ENCODE measurements around the gene CYB5B.
"Not testable (repeated sequence)": the region's sequence is repeated elsewhere in the genome, so short reads cannot be mapped to it uniquely, and the experiment has no call there.

Gene CYB5B

DNA sequence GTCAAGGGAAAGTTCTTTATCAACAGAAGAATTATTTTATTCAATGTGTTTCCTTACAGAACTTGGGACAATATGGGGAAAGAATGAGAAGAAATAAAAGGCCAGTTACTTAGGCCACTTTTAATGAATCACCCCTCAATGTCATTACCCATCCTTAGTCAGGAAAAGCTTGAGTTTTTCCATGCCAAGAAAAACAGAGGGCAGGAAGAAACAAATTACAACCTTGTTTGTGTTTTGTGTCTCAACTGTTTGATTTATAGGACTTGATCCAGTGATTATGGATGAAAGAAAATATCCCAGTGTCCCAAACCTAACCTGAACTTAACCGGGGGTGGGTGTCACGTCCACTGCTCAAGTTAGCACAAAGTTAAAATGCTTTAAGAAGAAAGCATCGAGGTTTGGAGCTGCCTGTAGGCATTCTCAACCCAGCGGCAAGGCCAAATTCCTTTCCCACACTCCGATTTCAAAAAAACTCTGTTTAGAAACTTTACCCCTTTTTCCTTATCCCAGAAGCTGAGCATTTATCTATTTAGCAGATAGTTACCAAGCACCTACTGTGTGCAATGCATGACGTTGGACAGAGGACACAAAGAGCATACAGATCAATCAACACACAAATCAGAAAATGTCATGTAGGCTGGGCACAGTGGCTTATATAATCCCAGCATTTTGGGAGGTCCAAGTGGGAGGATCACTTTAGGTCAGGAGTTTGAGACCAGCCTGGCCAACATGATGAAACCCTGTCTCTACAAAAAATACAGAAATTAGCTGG lies 14.0 kb upstream of the CYB5B start:
- DNase-seq, result no peak

DNA sequence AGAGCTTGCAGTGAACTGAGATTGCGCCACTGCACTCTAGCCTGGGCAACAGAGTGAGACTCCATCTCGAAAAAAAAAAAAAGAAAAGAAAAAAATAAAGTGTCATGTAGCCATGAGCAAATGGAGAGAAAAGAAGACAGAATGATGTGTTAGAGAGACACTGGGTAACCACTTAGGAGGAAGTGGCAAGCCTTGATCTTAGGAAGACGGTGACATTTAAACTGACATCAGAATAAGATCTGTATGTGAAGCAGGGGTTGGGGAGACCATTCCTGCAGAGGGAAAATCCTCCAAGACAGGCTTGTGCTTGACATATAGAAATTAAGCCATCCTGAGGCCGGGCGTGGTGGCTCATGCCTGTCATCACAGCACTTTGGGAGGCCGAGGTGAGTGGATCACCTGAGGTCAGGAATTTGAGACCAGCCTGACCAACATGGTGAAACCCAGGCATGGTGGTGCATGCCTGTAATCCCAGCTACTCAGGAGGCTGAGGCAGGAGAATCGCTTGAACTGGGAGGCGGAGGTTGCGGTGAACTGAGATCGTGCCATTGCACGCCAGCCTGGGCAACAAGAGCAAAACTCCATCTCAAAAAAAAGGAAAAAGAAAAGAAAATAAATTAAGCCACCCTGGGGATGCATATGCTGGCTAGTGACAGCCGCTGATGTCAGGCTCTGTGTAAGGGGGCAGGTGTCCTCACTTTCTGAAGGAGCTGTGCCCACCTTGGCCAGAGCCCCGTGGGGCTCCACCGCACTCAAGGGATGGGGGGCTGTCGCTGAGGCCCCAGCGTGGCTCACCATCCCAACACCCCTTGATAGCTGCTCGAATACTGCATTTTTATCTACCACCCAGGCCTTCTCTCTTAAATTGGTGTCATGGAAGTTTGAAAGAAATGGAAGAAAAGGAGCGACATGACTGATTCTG lies 13.1 kb upstream of the CYB5B start:
- peak; percentile 39 for DNase-seq

DNA sequence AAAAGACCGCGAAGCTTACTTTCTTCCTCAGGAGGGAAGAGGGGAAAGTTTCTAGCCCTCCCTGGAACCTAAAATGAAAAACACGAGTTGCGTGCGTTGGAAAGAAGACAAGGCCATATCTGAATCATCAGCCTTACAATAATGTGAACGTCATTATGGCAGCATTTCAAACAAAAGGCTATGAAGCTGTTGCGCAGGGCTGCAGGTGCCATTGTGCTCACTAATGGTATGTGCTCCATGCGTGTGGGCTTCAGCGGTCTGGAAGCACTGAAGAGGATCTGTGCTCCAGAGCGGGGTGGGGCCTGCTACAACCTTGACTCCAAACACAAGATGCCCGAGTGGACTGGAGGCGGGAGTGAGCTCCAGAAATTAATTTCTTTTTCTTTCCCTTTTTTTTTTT lies 12.1 kb upstream of the CYB5B start:
- no peak for DNase-seq

DNA sequence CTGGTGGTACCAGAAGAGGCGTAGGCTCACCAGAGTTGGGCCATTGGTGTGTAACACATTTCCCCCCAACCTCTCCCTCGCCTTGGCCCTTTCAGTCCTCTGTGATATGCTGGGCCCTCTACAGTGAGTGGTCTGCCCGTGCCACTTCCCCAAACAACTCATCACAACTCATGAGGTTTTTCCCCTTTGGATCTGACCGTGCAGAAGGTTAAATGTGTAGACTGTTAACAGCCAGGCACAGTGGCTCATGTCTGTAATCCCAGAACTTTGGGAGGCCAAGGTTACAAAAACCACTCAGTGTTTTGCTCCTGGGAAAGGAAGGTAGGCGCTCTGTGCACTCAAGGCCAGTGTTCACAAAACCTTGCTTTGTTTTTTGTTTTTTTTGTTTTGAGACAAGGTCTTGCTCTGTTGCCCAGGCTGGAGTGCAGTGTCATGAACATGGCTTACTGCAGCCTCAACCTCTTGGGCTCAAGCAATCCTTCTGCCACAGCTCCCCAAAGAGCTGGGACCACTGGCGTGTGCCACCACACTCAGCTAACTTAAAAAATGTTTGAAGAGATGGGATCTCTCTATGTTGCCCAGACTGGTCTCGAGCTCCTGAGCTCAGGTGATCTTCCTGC lies 11.3 kb upstream of the CYB5B start:
- DNase-seq, result no peak

DNA sequence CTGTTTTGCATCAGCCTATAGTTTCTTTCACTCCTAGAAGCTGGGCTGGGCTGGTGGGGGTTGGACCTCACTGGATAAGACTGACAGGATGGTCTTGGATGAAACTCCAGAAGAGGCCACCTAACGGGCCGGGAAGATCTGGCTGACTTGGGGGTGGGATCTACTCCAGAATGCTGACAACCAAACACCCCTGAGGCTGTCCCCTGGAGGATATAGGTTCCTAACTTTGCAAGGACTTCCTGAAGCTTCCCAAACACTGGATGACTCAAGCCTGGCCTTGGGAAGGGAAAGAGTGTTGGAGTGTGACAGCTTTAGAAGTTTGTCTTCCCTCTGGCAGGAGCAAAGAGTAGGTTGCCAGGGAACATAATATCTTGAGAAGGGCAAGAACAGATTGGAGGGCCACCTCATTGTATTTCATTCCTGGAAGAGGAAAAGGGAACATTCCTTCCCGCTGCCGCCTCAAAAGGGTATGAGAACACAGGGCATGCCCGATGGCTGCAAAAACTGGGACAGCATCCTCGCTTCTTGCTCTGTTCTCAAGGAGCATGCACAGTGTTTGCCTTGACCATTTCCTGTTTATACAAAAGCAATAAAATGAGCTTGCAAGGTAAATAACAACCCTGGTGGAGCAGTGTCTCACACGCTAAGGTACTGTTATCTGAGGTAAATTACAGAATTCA lies 6.8 kb upstream of the CYB5B start:
- DNase-seq, result no peak

DNA sequence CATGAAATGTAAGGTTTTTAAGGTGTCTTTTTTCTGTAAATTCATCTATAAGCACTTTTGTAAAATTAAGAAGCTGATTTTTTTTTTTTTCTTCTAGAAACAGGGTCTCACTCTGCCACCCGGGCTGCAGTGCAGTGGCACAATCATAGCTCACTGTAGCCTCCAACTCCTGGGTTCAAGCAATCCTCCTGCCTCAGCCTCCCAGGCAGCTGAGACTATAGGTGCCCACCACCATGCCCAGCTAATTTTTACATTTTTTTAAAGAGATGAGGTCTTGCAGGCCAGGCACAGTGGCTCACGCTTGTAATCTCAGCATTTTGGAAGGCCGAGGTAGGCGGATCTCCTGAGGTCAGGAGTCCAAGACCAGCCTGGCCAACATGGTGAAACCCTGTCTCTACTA lies 4.5 kb upstream of the CYB5B start:
- DNase-seq, result no peak

DNA sequence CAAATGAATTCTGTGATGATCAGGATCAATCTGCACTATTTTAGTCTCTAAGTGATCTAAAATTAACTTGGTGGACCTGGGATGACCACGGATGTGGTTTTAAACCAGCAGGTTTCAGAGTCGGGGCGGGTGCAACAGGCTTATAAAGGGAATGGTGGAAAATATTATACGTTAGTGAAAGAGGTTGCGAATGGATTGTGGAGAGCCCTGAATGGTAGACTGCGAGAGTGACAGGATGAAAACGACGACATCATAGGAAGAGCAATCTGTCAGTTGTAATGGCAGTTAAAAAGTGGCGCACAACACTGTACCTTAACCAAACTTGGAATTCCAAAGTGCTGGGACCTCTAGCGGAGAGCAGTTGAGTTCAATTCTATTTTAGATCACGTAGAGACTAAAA lies 1.2 kb upstream of the CYB5B start:
- DNase-seq, result no peak

DNA sequence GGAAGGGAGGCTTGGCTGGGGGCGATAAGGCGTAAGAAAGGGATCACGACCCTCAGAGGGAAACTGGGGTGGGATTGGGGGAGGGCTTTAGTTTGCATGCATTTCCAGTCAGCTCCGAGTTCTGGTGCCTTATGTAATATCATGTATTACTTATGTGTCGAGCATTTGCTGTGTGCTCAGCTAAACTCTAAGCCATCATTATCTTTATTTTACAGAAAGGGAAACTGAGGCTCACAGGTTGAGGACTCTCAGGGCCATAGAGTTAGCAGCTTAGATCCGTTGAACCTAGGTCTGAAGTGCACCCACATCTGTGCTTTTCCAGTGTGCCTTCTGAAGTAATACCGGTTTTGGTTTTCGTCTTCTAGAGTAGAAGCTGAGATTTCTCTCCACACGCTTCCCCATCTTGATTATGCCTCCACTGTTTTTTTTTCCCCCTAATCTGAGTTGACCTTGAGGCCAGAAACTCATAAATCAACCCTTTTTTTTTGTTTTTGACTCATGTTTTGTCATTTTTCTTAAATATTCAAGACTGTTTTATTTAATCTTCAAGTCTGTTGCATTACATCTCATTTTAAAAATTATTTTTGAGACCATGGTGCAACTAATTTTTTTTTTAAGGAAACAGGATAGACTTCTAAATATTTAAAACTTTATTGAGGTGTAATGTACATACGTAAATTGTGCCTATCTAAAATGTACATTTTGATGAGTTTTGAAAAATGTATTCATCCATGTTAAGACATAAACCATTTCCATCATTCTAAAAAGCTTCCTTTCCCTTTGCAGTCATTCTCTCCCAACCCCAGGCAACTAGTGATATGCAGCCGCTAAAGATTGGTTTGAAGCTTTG lies 741 bp downstream of the CYB5B start:
- DNase-seq, result no peak

DNA sequence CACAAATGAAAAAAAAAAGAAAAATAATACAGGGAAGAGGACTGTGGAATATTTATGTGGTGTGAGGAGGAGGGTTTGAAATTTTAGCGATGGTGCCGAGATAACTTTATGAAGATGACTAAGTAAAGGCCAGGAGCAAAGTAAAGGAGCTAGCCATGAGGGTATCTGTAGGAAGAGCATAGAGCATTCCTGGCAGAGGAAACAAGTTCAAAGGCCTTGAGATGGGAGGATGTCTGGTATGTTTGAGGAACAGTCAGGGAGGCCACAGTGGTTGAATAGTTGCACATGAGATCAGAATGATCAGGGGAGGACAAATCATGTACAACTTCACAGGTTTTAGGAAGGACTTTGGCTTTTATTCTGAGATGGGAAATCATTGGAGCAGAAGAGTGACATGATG lies 4.2 kb downstream of the CYB5B start:
- DNase-seq, result no peak

DNA sequence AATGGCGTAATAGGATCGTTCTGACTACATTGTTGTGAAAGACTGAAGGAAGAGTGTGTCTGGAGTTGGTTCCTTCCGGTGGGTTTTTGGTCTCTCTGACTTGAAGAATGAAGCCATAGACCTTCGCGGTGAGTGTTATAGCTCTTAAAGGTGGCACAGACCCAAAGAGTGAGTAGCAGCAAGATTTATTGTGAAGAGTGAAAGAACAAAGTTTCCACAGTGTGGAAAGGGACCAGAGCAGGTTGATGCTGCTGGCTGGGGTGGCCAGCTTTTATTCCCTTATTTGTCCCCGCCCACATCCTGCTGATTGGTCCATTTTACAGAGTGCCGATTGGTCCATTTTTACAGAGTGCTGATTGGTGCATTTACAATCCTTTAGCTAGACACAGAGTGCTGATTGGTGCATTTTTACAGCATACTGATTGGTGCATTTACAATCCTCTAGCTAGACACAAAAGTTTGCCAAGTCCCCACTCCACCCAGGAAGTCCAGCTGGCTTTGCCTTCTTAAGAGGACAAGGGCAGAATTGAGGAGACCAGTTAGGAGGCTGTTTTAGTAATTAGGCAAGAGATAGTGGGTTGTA lies 4.7 kb downstream of the CYB5B start:
- not testable (repeated sequence) for DNase-seq

DNA sequence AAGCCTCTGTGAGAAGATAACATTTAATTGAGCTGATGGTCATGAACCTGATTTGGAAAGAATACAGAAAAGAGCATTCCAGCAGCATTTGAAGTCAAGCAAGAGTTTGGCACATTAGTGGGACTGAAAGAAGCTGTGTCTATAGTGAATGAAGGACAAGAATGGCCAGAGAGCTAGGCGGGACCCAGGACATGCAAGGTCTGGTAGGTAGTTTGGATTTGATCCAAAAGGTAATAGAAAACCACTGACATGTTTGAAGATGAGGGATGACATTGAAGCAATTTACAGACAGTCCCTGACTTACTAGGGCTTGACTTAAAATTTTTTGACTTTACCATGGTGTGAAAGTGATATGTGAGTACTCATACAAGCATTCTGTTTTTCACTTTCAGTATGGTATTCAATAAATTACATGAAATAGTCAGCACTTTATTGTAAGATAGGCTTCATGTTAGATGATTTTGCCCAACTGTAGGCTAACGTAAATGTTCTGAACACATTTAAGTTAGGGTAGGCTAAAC lies 7.6 kb downstream of the CYB5B start:
- no peak for DNase-seq

DNA sequence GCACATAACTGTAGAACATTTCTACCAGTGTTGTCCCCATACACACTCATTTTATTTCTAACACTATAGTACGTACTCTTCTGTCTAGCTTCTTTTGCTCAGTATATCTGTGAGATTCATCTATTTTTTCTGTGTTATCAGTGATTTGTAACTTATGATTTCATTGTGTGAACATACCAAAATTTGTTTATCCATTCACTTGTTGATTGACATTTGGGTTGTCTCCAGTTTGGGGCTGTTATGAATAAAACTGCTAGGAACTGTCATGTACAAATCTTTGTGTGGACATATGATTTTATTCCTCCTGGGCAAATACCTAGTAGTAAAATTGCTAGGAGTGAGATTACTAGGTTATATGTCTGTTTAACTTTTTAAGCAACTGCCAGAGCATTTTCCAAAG lies 9.6 kb downstream of the CYB5B start:
- no peak for DNase-seq

DNA sequence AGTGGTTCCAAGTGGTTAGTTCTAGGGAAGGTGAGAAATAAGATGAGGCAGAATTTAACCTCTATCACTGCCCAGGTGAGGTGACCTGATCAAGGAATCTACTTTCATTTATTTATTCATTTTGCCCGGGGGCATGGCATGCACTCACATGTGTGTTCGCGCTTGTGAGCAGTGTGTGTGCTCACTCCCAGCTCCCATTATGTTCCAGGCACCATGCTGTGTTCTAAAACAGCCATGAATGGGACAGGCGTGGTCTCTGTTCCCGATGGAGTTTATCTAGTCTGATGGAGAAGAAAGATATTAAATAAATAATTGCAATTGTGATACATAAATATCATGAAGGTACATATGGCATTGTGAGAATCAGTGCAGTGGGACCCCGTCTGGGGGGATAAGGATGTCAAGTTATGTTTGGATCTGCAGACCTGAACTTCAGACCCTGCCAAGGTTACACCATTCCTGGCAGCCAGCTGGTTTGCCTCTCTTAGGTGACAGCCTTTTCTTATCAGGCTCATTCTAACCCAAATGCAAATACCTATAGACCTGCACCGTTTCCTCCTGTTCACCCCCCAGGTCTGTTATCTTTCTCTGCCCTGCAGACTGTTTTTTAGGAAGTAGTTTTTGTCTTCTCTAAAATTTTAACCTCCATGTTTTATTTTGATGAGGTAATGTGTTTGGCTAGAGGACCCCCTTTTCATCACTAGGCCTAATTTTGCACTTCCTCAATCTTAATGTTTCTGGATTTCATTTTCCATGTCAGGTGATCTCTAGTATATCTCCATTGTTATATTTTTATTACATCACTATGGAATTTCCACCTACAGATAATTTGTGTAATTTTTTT lies 11.8 kb downstream of the CYB5B start:
- no peak for DNase-seq

DNA sequence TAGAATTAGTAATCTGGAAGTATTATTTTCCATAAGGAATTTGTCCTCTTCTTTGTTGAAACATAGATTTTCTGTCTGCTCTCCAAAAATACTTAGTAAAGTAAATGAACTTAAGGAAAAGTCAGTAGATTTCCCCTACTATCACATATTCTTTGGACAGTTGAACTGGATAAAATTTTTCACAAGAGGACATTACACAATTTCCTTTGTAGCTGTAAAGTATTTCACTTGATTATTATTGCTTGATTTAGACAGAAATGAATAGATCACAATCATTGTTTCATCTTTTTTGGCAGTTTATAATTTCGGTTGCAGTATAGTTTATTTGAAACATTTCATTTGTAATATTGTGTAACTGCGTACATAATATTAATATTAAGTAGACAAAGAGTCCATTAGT lies 12.5 kb downstream of the CYB5B start:
- DNase-seq, result no peak

DNA sequence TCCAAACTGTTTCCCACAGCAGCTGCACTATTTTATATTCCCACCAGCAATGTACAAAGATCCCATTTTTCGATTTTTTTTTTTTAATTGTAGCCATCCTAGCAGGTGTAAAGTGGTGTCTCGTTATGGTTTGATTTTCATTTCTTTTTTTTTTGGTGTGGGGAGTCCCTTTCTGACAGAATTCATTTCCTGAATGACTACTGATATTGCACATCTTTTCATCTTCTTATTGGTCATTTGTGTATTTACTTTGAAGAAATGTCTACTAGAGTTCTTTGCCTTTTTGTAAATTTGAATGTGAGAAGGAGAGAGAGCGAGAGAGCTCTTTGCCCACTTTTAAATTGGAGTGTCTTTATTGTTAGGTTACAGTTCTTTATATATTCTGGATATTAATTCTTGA lies 14.0 kb downstream of the CYB5B start:
- no peak for DNase-seq

DNA sequence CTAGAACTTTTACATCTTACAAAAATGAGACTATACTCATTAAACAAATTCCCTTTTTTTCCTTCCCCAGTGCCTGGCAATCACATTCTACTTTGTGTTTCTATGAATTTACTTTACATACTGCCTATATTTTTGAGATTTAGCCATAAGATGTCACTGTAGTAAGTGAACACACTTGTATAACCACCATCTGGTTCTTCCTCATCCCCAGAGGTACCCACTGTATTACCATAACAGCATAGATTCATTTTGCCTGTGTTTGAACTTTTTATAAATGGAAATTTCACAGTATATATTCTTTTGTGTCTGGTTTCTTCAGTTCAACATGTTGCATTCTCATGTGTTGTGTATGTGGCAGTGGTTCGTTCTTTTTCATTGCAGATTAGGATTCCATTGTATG lies 15.8 kb downstream of the CYB5B start:
- DNase-seq, result no peak

DNA sequence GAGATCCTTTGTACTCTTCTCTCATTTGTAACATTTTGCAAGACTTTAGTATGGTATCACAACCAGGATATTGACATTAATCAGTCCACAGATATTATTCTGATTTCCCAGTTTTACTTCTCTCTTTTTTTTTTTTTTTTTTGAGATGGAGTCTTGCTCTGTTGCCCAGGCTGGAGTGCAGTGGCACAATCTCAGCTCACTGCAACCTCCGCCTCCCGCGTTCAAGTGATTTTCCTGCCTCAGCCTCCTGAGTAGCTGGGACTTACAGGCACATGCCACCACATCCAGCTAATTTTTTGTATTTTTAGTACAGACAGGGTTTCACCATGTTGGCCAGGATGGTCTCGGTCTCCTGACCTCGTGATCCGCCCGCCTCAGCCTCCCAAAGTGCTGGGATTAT lies 16.6 kb downstream of the CYB5B start:
- not testable (repeated sequence) for DNase-seq

DNA sequence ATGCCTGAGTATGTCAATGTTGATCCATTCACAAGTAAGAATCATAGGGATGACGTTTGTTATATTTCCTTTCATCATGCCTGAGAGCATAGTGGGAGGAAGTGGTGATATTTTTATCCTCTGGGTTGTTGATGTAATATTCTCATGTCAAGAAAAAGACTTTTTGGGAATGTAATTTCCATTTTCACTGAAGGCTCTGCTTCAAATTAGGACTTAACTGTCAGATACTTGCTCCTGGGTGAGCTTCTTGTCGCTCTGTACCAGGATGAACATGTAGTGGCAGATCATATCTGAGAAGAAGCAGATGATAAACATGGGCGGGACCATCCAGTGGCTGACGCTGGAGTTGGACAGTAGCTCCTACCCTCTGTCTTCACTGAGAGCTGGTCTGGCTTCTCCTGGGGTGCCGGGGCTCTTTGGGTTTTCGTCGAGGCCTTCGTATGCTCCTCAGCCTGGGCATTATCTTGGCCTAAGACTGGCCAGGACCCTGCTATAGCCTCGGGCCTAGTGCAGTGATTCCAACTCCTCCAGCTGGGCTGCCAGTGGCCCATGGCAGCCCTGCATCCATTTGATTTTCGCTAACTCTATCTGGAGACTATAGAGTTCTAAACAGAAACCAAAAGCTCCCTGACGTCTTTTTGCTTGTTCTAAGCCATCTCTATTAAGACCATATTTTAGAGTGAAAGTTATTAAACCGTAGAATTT lies 19.7 kb downstream of the CYB5B start:
- DNase-seq, result no peak

DNA sequence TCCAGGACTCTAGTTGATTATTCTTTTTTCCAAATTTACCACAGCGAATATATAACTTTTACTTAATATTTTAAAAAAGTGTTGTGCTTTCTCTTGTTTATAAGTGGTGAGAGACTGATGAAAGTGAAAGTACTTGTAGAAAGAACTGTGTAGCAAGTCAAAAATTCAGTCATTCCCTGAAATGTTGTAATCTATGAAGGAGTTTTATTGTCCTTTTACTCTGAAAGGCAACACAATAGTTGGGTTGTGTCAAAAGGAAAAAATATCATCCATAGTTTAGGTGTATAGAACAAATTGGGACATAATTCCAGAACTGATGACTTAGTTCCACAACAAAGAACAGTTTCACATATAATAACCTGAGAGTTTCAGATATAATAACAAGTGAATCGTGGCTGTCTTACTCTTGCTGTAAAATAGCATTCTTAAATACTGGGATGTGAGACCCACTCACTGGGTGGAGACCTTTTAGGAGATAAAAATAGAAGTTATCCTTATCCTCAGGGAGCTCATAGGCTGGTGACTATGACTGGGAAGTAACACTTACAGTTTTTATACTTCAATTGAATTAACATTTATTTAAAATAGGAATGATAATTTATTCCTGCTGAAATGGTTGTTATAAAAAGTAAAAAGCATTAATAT lies 20.6 kb downstream of the CYB5B start:
- no peak for DNase-seq
